Peyer's patch (tissue), 4 donors: ENCODE data around the gene PEAK1. TPM values are rescaled to one million over a fixed set of nuclear protein-coding genes. Genes with fewer than 3 reads are reported as not detected.
A peak's percentile ranks its signal among the peaks of the same experiment; 100 is the strongest.

Source experiments
- DNase-seq, 3 donors: peaks; one replicate each; pipeline ENCODE4 v3.0.0-alpha.2; 2017 to 2019
- H3K27ac ChIP-seq, 4 donors: fragments of 200-600 bp; sonication (generic); one replicate each; pipeline ENCODE4 v1.5.1; 2016 to 2019
- H3K27me3 ChIP-seq, 2 donors: fragments of 200-600 bp; sonication (generic); one replicate each; pipeline ENCODE4 v1.5.1; 2019
- H3K36me3 ChIP-seq, 3 donors: fragments of 200-600 bp; sonication (generic); one replicate each; pipeline ENCODE4 v1.5.1; 2016 to 2019
- H3K4me1 ChIP-seq, 4 donors: fragments of 200-600 bp; sonication (generic); one replicate each; pipeline ENCODE4 v1.5.1; 2016 to 2019
- H3K4me3 ChIP-seq, 4 donors: fragments of 200-600 bp; sonication (generic); 1 replicate in 3 of 4; 2 replicates in 1 of 4; pipeline ENCODE4 v1.5.1; 2016 to 2019; ENCODE audit warnings: mild to moderate bottlenecking in 1 of 4
- H3K9me3 ChIP-seq, 4 donors: fragments of 200-600 bp; sonication (generic); one replicate each; pipeline ENCODE4 v1.5.1; 2016 to 2019; ENCODE audit warnings: mild to moderate bottlenecking in 1 of 4
- CTCF ChIP-seq, 6 experiments: fragments of 450-650 bp in 4 of 6; fragments of 200-600 bp in 2 of 6; sonication (generic) in 1 of 6; IDR thresholded peaks; one replicate each; pipeline ENCODE4 v1.5.1; 2017 to 2019; ENCODE audit warnings: antibody characterized with exemption in 6 of 6, mild to moderate bottlenecking in 3 of 6, moderate library complexity in 1 of 6
- POLR2A ChIP-seq, 2 donors: fragments of 450-650 bp; IDR thresholded peaks; one replicate each; pipeline ENCODE4 v1.5.1; 2017; ENCODE audit warnings: antibody characterized with exemption in 2 of 2, mild to moderate bottlenecking in 2 of 2, moderate library complexity in 2 of 2
- total RNA-seq, 4 donors: library from RNA; depleted of rRNA; stranded (reverse); fragments of >200 nt; gene quantifications; one replicate each; pipeline ENCODE4 v1.1.0, GENCODE V29; 2016

The PEAK1 gene
- total RNA-seq, 4 donors from 2014 or later: 28.7 to 81.7 (median 52.4) TPM

DNA sequence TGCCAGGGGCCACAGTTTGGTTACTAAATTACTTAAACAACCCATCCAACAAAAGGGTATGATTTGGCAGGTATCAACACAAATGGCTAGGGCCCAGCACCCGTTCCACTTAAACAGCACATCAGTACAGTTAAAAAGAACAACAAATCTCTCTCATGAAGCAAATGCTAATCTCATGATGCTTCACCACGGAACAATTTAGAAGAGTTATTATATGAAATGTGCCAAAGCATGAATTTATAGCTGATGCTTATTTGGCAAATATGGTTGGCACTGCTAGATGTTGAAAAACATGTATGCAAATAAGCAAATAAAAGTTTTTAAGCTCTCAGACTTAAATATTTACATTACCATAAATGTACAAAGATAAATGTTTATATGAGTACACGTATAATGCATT is 2.3 kb downstream of the PEAK1 start:
- Histone ChIP-seq H3K36me3 (no peaks in the 10 kb centered on the region), H3K9me3 (no peaks in the 10 kb centered on the region), H3K4me1 (peaks cover 0 to 31% (median 10%) of the 10 kb centered on the region in 4 donors), H3K4me3 (no peak overlapping the region), H3K27me3 (no peaks in the 10 kb centered on the region), H3K27ac (peak overlapping the region in 1 of 4 donors; percentile 3)
- TF ChIP-seq CTCF (IDR thresholded peaks at IDR 0.05): no peak
- no peak for TF ChIP-seq POLR2A (IDR thresholded peaks at IDR 0.05)
- DNase-seq: no peak

GRCh38 chr15:77416954-77417353 is 3.0 kb downstream of the PEAK1 start:
- H3K36me3 ChIP-seq: no peaks in the 10 kb centered on the region
- DNase-seq: no peak
- H3K27me3 ChIP-seq: no peaks in the 10 kb centered on the region
- no peak overlapping the region for H3K4me3 ChIP-seq
- no peak for TF ChIP-seq POLR2A (IDR thresholded peaks at IDR 0.05)
- no peak overlapping the region for H3K27ac ChIP-seq
- H3K9me3 ChIP-seq: no peaks in the 10 kb centered on the region
- peaks cover 0 to 26% (median 8%) of the 10 kb centered on the region in 4 donors for H3K4me1 ChIP-seq

DNA sequence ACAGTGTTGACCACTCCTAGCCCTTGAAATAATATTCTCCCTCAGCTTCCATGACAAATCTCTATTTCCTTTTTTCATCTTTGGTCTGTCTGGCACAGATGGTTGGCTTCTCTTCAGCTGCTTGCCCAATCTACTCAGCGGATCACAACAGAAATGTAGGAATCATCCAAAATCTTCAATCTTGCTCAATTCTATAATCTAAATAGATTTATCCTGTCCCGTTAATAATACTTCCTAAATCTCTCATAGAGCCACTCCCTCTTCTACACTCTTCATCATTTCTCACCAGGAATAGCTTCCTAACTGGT is 3.8 kb downstream of the PEAK1 start:
- peaks cover 0 to 18% (median 5%) of the 10 kb centered on the region in 4 donors for H3K4me1 ChIP-seq
- TF ChIP-seq CTCF (IDR thresholded peaks at IDR 0.05) (no peak), POLR2A (IDR thresholded peaks at IDR 0.05) (no peak)
- no peak for DNase-seq

GRCh38 chr15:77415450-77416147 is 4.3 kb downstream of the PEAK1 start:
- Histone ChIP-seq H3K4me1 (peaks cover 0 to 18% (median 5%) of the 10 kb centered on the region in 4 donors), H3K9me3 (no peaks in the 10 kb centered on the region), H3K36me3 (no peaks in the 10 kb centered on the region), H3K27me3 (no peaks in the 10 kb centered on the region), H3K4me3 (no peak overlapping the region), H3K27ac (no peak overlapping the region)
- TF ChIP-seq CTCF (IDR thresholded peaks at IDR 0.05): no peak
- TF ChIP-seq POLR2A (IDR thresholded peaks at IDR 0.05): no peak
- no peak for DNase-seq

More for the DNA sequence above, 3.8 kb downstream of the PEAK1 start:
- Histone ChIP-seq H3K36me3 (no peaks in the 10 kb centered on the region), H3K4me3 (no peak overlapping the region), H3K27ac (no peak overlapping the region), H3K9me3 (no peaks in the 10 kb centered on the region), H3K27me3 (no peaks in the 10 kb centered on the region)

GRCh38 chr15:77414789-77415442 is 5.0 kb downstream of the PEAK1 start:
- H3K4me3 ChIP-seq: no peak overlapping the region
- no peak for TF ChIP-seq POLR2A (IDR thresholded peaks at IDR 0.05)
- TF ChIP-seq CTCF (IDR thresholded peaks at IDR 0.05): no peak
- peaks cover 0 to 18% (median 5%) of the 10 kb centered on the region in 4 donors for H3K4me1 ChIP-seq
- no peaks in the 10 kb centered on the region for H3K9me3 ChIP-seq
- no peaks in the 10 kb centered on the region for H3K27me3 ChIP-seq
- no peak for DNase-seq
- H3K36me3 ChIP-seq: no peaks in the 10 kb centered on the region
- H3K27ac ChIP-seq: no peak overlapping the region

DNA sequence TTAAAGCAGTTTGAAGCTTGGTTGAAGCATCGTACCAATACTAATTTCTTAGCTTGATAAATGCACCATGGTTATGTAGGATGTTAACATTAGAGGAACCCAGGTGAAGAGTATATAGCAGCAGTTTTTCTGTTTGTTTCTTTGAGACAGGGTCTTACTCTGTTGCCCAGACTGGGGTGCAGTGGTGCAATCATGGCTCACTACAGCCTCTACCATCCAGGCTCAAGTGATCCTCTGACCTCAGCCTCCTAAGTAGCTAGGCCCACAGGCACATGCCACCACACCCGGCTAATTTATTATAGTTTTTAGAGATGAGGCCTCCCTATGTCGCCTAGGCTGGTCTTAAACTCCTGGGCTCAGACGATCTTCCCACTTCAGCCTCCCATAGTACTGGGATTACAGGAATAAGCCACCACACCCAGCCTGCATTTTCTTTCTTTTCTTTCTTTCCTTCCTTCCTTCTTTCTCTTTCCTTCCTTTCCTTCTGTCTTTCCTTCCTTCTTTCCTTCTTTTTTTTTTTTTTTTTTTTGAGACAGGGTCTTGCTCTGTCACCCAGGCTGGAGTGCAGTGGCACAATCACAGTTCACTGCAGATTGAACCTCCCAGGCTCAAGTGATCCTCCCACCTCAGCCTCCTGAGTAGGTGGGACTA is 6.1 kb downstream of the PEAK1 start:
- no peaks in the 10 kb centered on the region for H3K36me3 ChIP-seq
- no peaks in the 10 kb centered on the region for H3K27me3 ChIP-seq
- no peak for TF ChIP-seq POLR2A (IDR thresholded peaks at IDR 0.05)
- no peak for TF ChIP-seq CTCF (IDR thresholded peaks at IDR 0.05)
- no peak overlapping the region for H3K4me3 ChIP-seq
- H3K27ac ChIP-seq: no peak overlapping the region
- DNase-seq: no peak
- H3K9me3 ChIP-seq: no peaks in the 10 kb centered on the region
- peaks cover 0 to 18% (median 6%) of the 10 kb centered on the region in 4 donors for H3K4me1 ChIP-seq
